ENCODE data around the gene COL6A3. TPM values are rescaled to one million over a fixed set of nuclear protein-coding genes. Genes with fewer than 3 reads are reported as not detected.

Gene COL6A3
- total RNA-seq, 1 donor from 2014 or later = 0.41 TPM

DNA sequence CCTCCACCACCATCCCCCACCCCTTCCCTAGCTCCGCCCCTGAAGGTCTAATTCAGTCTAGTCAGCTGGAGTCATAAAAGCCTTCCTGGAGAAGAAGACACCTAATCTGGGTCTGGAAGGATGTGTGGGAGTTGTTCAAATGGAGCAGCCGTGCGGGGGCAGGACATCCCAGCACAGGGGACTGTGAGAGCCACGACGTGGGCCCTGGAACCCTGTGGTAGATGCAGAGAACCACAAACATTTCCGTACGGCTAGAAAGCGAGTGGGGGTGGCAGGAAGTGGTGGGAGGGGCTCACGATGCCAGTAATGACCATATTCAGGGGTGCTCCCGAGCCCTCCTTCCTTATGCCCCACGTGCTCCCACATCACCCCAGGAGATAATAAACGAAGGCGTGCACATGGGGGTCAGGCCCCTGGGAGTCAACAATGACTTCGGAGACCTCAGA is 20.9 kb upstream of the COL6A3 start:
- Mint-ChIP-seq H3K9me3 (peaks cover 3% of the 10 kb centered on the region), H3K4me1 (peaks cover 26% of the 10 kb centered on the region), H3K4me3 (no peak overlapping the region), H3K27ac (peak overlapping the region; percentile 85), H3K27me3 (ENCODE audit: insufficient read depth, low read depth) (peaks cover 2% of the 10 kb centered on the region), H3K36me3 (no peaks in the 10 kb centered on the region)
- no peak for TF ChIP-seq CTCF (IDR thresholded peaks at IDR 0.05)
- no peak for TF ChIP-seq EZH2phosphoT487 (IDR thresholded peaks at IDR 0.05)
- no peak for TF ChIP-seq EZH2 (IDR thresholded peaks at IDR 0.05)
- Histone ChIP-seq H3K4me3 (no peak overlapping the region), H2AFZ (replicated peaks) (no peak overlapping the region), H3K4me2 (no peak overlapping the region), H3K27ac (no peak overlapping the region), H3K9ac (no peak overlapping the region), H3K9me3 (ENCODE audit: low read depth) (no peaks in the 10 kb centered on the region), H4K20me1 (ENCODE audit: low read depth) (no peaks in the 10 kb centered on the region), H3K79me2 (ENCODE audit: low read depth) (no peaks in the 10 kb centered on the region), H3K27me3 (no peaks in the 10 kb centered on the region), H3K36me3 (no peaks in the 10 kb centered on the region), H3F3A (ENCODE audit: low read depth) (no peaks in the 10 kb centered on the region), H3K4me1 (no peaks in the 10 kb centered on the region)
- DNase-seq (ENCODE audit: low spot score) = no peak

GRCh38 chr2:237433920-237434676 is 20.1 kb upstream of the COL6A3 start:
- Histone ChIP-seq H3K4me3 (no peak overlapping the region), H3K36me3 (no peaks in the 10 kb centered on the region)

DNA sequence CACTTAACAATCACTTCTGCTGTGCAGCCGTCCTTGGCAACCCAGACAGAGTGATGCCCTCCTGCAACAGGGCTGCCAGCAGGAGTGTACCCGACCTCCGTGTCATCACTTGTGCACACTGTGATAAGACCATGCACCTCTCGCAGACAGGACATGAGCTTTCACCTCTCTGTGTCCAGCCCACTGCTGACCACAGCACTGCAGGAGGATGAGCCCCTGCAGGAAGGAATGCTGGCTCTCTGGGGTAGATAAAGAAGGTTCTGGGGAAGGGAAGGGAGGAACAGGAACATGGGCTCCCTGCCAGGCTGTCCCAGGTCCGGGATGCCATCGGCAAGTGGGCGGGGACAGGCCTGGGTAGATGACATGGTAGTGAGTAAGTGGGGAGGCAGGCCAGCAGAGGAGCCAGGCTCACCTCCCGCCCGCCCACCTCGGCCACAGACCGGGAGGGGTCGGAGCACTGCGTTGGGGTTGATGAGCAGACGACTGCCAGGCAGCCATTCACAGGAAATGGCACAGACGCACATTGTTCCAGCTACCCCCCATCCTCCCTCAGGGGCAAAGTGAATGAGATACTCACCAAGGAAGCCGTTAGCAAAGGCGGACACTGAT is 18.6 kb upstream of the COL6A3 start:
- Histone ChIP-seq H3K4me2 (no peak overlapping the region), H2AFZ (replicated peaks) (no peak overlapping the region), H3K79me2 (ENCODE audit: low read depth) (no peaks in the 10 kb centered on the region), H3K27me3 (no peaks in the 10 kb centered on the region), H3K27ac (no peak overlapping the region), H3K4me1 (no peaks in the 10 kb centered on the region), H3K9ac (no peak overlapping the region), H3K4me3 (no peak overlapping the region), H3F3A (ENCODE audit: low read depth) (no peaks in the 10 kb centered on the region), H4K20me1 (ENCODE audit: low read depth) (no peaks in the 10 kb centered on the region), H3K9me3 (ENCODE audit: low read depth) (no peaks in the 10 kb centered on the region), H3K36me3 (no peaks in the 10 kb centered on the region)
- TF ChIP-seq EZH2 (IDR thresholded peaks at IDR 0.05) = no peak
- no peak for TF ChIP-seq EZH2phosphoT487 (IDR thresholded peaks at IDR 0.05)
- TF ChIP-seq CTCF (IDR thresholded peaks at IDR 0.05) = no peak
- DNase-seq (ENCODE audit: low spot score) = no peak
- Mint-ChIP-seq H3K27ac (no peak overlapping the region), H3K27me3 (ENCODE audit: insufficient read depth, low read depth) (no peaks in the 10 kb centered on the region), H3K9me3 (peaks cover 3% of the 10 kb centered on the region), H3K36me3 (no peaks in the 10 kb centered on the region), H3K4me1 (peaks cover 26% of the 10 kb centered on the region), H3K4me3 (no peak overlapping the region)

More at GRCh38 chr2:237433920-237434676, 20.1 kb upstream of the COL6A3 start:
- Histone ChIP-seq H3K4me1 (no peaks in the 10 kb centered on the region), H3K27ac (no peak overlapping the region), H3K4me2 (no peak overlapping the region), H2AFZ (replicated peaks) (no peak overlapping the region), H3K9ac (no peak overlapping the region), H3K27me3 (no peaks in the 10 kb centered on the region), H4K20me1 (ENCODE audit: low read depth) (no peaks in the 10 kb centered on the region), H3F3A (ENCODE audit: low read depth) (no peaks in the 10 kb centered on the region), H3K9me3 (ENCODE audit: low read depth) (no peaks in the 10 kb centered on the region), H3K79me2 (ENCODE audit: low read depth) (no peaks in the 10 kb centered on the region)
- H3K4me3 Mint-ChIP-seq = no peak overlapping the region
- H3K36me3 Mint-ChIP-seq = no peaks in the 10 kb centered on the region
- TF ChIP-seq EZH2phosphoT487 (IDR thresholded peaks at IDR 0.05) = no peak
- no peak for TF ChIP-seq EZH2 (IDR thresholded peaks at IDR 0.05)
- no peak for TF ChIP-seq CTCF (IDR thresholded peaks at IDR 0.05)
- no peak for DNase-seq (ENCODE audit: low spot score)
- H3K27me3 Mint-ChIP-seq (ENCODE audit: insufficient read depth, low read depth) = peaks cover 2% of the 10 kb centered on the region
- peaks cover 26% of the 10 kb centered on the region for H3K4me1 Mint-ChIP-seq
- H3K27ac Mint-ChIP-seq = no peak overlapping the region
- peaks cover 3% of the 10 kb centered on the region for H3K9me3 Mint-ChIP-seq

Measured in neural progenitor cell (in vitro differentiated cells).